ENCODE measurements around the gene PLA2G12A. TPM values are rescaled to one million over a fixed set of nuclear protein-coding genes. Genes with fewer than 3 reads are reported as not detected.

PLA2G12A gene
- total RNA-seq, 1 donor from 2014 or later = 32.0 TPM

DNA sequence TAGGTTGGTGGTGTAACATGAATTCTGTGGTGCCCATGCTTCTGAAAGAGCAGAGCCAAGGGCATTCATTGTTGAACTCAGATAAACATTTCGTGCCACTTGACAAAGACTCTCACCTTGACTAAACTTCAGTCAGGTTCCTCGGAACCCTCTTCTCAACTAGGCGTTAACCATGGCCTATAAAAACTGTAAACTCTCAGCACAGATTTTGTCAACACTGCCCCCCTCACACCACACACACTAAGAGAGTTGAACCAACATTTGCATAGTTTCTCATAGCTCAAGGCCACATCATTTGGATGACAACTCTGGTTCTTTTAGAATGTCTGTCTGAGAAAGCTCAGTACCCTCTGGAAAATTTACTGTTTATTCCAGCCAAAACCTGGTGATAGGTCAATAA lies 54.7 kb downstream of the PLA2G12A start:
- TF ChIP-seq, protein P1, sequence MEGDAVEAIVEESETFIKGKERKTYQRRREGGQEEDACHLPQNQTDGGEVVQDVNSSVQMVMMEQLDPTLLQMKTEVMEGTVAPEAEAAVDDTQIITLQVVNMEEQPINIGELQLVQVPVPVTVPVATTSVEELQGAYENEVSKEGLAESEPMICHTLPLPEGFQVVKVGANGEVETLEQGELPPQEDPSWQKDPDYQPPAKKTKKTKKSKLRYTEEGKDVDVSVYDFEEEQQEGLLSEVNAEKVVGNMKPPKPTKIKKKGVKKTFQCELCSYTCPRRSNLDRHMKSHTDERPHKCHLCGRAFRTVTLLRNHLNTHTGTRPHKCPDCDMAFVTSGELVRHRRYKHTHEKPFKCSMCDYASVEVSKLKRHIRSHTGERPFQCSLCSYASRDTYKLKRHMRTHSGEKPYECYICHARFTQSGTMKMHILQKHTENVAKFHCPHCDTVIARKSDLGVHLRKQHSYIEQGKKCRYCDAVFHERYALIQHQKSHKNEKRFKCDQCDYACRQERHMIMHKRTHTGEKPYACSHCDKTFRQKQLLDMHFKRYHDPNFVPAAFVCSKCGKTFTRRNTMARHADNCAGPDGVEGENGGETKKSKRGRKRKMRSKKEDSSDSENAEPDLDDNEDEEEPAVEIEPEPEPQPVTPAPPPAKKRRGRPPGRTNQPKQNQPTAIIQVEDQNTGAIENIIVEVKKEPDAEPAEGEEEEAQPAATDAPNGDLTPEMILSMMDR (IDR thresholded peaks at IDR 0.05) = no peak
- no peak for DNase-seq
- Histone ChIP-seq H3K27ac (no peak overlapping the region), H3K9me3 (peaks cover 6% of the 10 kb centered on the region), H3K36me3 (no peaks in the 10 kb centered on the region), H3K4me1 (no peaks in the 10 kb centered on the region), H3K27me3 (ENCODE audit: low read depth) (no peaks in the 10 kb centered on the region), H3K4me3 (no peak overlapping the region)
- intact Hi-C loops (cut with DNase I) = no loop called here
- peak in 1 of 2 donors; percentile 42 for ATAC-seq

DNA sequence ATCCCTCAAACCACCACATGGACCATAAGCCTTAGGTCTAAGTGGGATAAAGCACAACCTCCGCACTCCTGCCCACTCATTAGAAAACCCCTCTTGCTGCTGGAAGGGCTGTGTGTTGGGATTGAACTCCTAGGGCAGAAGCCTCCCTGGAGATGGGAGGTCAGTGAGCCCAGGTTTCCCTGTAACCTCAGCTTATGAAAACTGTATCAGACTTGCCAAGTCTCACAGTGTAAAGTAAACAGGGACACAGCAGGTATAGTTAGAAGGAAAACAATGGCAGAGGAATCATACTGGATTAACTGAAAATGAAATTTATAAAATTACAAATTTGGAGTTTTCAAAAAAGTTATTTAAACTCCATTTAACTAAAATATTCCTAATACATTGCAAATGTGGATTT lies 56.6 kb downstream of the PLA2G12A start:
- no peak overlapping the region for H3K27ac ChIP-seq
- DNase-seq (no peak), ATAC-seq (no peak)
- no peaks in the 10 kb centered on the region for H3K4me1 ChIP-seq
- no peaks in the 10 kb centered on the region for H3K36me3 ChIP-seq
- TF ChIP-seq, protein P1 (IDR thresholded peaks at IDR 0.05) = no peak
- no peaks in the 10 kb centered on the region for H3K27me3 ChIP-seq (ENCODE audit: low read depth)
- peaks cover 6% of the 10 kb centered on the region for H3K9me3 ChIP-seq
- intact Hi-C loops (cut with DNase I) = no loop called here
- H3K4me3 ChIP-seq = no peak overlapping the region

DNA sequence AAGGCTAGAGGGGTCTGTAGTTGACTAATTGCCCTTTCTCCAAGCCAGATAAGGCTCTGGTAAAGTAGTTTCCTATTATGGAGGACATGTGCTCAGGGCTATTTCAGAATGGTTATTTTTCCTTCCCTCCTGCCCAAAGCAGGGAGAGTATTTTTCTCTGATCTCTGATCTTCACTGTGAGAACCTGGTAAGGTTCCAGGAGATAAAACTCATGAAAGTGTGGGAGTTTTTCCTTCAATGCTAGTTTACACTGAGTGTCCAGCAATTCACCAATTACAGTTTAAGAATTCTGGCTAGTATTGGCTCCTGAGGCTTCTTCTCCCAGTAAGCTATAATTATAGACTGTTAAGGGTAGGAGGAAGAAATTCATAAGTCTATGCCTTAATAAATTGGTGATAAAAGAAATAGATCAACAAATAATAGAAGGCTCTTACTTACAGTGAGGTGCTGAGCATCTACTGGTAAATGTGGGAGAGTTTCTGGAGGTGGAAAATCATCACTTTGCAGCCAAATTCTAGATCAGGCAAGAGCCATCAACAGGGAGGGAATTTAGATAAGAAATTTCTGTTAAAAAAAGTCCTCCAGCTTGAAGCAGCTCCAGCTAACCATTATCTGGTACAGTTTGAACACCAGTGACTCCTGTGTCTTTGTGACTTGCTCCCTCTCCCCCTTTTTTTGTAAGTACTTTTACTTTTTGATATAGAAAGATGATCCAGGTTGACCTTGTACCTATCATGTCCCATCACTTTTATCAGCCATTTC lies 57.5 kb downstream of the PLA2G12A start:
- DNase-seq (no peak), ATAC-seq (no peak)
- TF ChIP-seq, protein P1 (IDR thresholded peaks at IDR 0.05) = no peak
- Histone ChIP-seq H3K4me3 (no peak overlapping the region), H3K27ac (no peak overlapping the region), H3K4me1 (no peaks in the 10 kb centered on the region), H3K27me3 (ENCODE audit: low read depth) (no peaks in the 10 kb centered on the region), H3K36me3 (no peaks in the 10 kb centered on the region), H3K9me3 (peaks cover 6% of the 10 kb centered on the region)
- intact Hi-C loops (cut with DNase I) = no loop called here

DNA sequence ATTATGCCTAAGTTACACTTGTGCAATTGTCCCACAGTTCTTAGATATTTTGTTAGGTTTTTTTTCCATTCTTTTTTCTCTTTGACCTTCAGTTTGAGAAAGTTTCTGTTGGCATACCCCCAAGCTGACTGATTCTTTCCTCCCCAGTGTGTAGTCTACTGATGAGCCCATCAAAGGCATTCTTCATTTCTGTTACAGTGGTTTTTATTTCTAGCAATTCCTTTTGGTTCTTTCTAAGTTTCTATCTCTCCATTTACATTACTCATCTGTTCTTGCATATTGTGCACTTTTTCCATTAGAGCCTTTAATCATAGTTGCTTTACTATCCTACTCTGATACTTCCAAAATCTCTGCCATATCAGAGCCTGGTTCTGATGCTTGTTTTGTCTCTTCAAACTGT lies 58.5 kb downstream of the PLA2G12A start:
- Histone ChIP-seq H3K36me3 (no peaks in the 10 kb centered on the region), H3K27ac (no peak overlapping the region), H3K27me3 (ENCODE audit: low read depth) (no peaks in the 10 kb centered on the region), H3K4me1 (no peaks in the 10 kb centered on the region), H3K4me3 (no peak overlapping the region), H3K9me3 (peaks cover 6% of the 10 kb centered on the region)
- intact Hi-C loops (cut with DNase I) = no loop called here
- TF ChIP-seq, protein P1 (IDR thresholded peaks at IDR 0.05) = no peak
- no peak for ATAC-seq
- DNase-seq = no peak

DNA sequence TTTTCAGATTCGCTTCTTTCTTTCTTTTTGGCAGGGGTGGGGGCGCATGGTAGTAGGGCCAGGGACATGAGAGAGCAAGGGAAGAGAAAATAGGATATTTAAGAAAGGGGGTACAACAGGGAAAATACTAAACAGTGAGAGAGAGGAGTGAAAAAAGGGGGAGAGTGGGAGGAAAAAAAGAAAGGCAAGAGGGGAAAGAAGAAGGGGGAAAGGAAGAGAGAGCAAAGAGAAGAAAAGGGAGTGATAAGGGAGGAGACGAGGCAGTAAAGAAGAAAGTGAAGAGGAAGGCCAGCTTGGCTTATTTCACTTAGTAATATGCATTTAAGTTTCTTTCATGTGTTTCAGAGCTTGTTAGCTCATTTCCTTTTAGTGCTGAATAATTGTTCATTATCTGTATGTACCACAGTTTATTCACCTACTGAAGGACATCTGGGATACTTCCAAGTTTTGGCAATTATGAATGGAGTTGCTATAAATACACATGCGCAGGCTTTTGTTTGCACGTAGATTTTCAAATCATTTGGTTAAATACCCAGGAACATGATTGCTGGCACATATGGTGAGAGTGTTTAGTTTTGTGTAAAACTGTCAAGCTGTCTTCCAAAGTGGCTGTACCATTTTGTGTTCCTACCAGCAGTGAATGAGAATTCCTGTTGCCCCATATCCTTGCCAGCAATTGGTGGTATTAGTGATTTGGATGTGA lies 63.9 kb downstream of the PLA2G12A start:
- TF ChIP-seq, protein P1 (IDR thresholded peaks at IDR 0.05) = no peak
- intact Hi-C loops (cut with DNase I) = no loop called here

More for the DNA sequence above, 63.9 kb downstream of the PLA2G12A start:
- no peaks in the 10 kb centered on the region for H3K36me3 ChIP-seq
- peaks cover 4% of the 10 kb centered on the region for H3K9me3 ChIP-seq
- DNase-seq = no peak
- no peaks in the 10 kb centered on the region for H3K4me1 ChIP-seq
- no peak overlapping the region for H3K27ac ChIP-seq
- ATAC-seq = no peak
- H3K27me3 ChIP-seq (ENCODE audit: low read depth) = no peaks in the 10 kb centered on the region
- H3K4me3 ChIP-seq = no peak overlapping the region
